ENCODE results near the gene COLEC11. TPM values are rescaled to one million over a fixed set of nuclear protein-coding genes. Genes with fewer than 3 reads are reported as not detected.
"Not testable (repeated sequence)": the region's sequence is repeated elsewhere in the genome, so short reads cannot be mapped to it uniquely, and the experiment has no call there.

COLEC11 gene
- total and polyA plus RNA-seq, 2 of the 13 experiments (the other 11 are each of a cell fraction or from before 2014, with no cell fraction given): 1.5 to 3.0 TPM

DNA sequence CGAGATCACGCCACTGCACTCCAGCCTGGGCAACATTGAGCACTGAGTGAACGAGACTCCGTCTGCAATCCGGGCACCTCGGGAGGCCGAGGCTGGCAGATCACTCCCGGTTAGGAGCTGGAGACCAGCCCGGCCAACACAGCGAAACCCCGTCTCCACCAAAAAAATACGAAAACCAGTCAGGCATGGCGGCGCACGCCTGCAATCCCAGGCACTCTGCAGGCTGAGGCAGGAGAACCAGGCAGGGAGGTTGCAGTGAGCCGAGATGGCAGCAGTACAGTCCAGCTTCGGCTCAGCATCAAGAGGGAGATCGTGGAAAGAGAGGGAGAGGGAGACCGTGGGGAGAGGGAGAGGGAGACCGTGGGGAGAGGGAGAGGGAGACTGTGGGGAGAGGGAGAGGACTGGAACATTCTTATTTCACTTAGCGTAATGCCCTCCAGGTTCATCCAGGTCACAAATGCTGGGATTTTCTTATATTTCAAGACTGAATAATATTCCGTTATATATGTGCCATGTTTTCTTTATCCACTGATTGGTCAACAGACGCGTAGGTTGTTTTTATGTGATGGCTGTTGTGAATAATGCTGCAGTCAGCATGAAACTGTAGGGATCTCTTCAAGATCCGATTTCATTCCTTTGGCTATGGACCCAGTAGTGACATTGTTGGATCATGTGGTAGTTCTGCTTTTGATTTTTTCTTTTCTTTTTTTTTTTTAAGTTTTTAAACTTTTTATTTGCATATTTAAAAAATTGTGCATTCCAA is 21.7 kb downstream of the COLEC11 start:
- H3K9ac ChIP-seq (ENCODE audit: insufficient read depth, low read depth, low read length); H3K27me3 ChIP-seq (ENCODE audit: control insufficient read depth in 1 of 2, insufficient read depth in 2 of 2, low read length in 2 of 2); H2AFZ ChIP-seq (ENCODE audit: low read length); intact Hi-C loops (cut with micrococcal nuclease; ENCODE audit: unreplicated experiment); POLR2A ChIA-PET; FAIRE-seq; H3K79me2 ChIP-seq (ENCODE audit: insufficient read depth, low read length); H3K9me3 ChIP-seq (ENCODE audit: low read length); DNase-seq (ENCODE audit: low spot score); in situ Hi-C loops (cut with HindIII; ENCODE audit: extremely low pct_ligation_motif_present, low pct_unique_long_range_greater_than_20kb); ATAC-seq; H4K20me1 ChIP-seq (ENCODE audit: insufficient read depth, low read length); BruUV-seq (replicated peaks); H3K4me2 ChIP-seq (ENCODE audit: low read depth, low read length); H3K27ac ChIP-seq (ENCODE audit: extremely low read length, insufficient read depth, low read length); CTCF ChIA-PET (ENCODE audit: low intra/inter-chr PET ratio, low total read pairs); H3K4me3 ChIP-seq (replicated peaks in 1 of 3; ENCODE audit: insufficient read depth in 1 of 3, low read depth in 2 of 3, low read length in 3 of 3); H3K36me3 ChIP-seq (replicated peaks in 1 of 2; ENCODE audit: control insufficient read depth in 1 of 2, insufficient read depth in 2 of 2, low read length in 2 of 2): not testable (repeated sequence)
- H3K4me1 ChIP-seq (ENCODE audit: insufficient read depth, low read length): peaks cover 18% of the 10 kb centered on the region
- WGBS (ENCODE audit: low lambda C conversion rate): 86% methylated on average over 25 of the region's 25 CpGs
- TF ChIP-seq MAFF (IDR thresholded peaks at IDR 0.05; ENCODE audit: low read depth, low read length): peak; percentile 68
- peak; percentile 73 to 81 for TF ChIP-seq MAFK (conservative IDR thresholded peaks at IDR 0.05 in 1 of 2, IDR thresholded peaks at IDR 0.05 in 1 of 2; ENCODE audit: low read length in 2 of 2)

DNA sequence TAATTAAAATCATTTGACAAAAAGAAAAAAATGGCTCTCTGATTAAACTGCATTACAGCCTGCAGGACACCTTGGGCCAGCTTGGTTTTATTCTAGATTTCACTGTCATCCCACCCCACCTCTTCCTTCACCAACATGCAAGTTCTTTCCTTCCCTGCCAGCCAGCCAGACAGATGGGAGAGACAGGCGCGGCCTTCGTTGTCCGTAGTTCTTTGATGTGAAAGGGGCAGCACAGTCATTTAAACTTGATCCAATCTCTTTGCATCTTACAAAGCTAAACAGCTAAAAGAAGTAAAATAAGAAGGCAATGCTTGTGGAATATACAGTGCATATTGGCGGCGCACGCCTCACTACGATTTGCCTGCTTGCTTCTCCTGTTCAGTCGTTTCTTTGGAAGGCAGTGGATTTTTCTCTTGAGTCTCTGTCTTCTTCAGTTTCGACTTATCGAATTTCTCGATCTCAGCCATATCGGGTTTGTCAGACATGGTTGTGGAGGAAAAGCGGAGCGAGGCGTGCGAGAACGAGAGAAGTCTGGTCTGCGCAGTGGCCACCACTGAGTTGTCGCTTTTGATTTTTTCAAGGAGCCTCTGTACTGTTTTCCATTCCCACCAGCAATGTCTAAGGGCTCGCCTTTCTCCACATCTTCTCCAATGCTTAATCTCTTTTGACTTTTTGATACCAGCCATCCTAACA is 22.4 kb downstream of the COLEC11 start:
- intact Hi-C loops (cut with micrococcal nuclease; ENCODE audit: unreplicated experiment): no loop called here
- H3K36me3 ChIP-seq (replicated peaks in 1 of 2; ENCODE audit: control insufficient read depth in 1 of 2, insufficient read depth in 2 of 2, low read length in 2 of 2): no peaks in the 10 kb centered on the region
- no peak for TF ChIP-seq ZNF724P (CRISPR knock-in tag; IDR thresholded peaks at IDR 0.05; ENCODE audit: borderline replicate concordance)
- TF ChIP-seq CEBPG (CRISPR knock-in tag; IDR thresholded peaks at IDR 0.05): no peak
- TF ChIP-seq ZNF138 (CRISPR knock-in tag; IDR thresholded peaks at IDR 0.05; ENCODE audit: low read depth): no peak
- TF ChIP-seq, protein P1, sequence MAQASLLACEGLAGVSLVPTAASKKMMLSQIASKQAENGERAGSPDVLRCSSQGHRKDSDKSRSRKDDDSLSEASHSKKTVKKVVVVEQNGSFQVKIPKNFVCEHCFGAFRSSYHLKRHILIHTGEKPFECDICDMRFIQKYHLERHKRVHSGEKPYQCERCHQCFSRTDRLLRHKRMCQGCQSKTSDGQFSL (CRISPR knock-in tag; IDR thresholded peaks at IDR 0.05): no peak
- TF ChIP-seq SIN3B (IDR thresholded peaks at IDR 0.05; ENCODE audit: low read length): no peak
- no peak for TF ChIP-seq FOXA1 (IDR thresholded peaks at IDR 0.05)
- no peak for TF ChIP-seq FOXA1 (CRISPR knock-in tag; IDR thresholded peaks at IDR 0.05)
- TF ChIP-seq, protein P2, sequence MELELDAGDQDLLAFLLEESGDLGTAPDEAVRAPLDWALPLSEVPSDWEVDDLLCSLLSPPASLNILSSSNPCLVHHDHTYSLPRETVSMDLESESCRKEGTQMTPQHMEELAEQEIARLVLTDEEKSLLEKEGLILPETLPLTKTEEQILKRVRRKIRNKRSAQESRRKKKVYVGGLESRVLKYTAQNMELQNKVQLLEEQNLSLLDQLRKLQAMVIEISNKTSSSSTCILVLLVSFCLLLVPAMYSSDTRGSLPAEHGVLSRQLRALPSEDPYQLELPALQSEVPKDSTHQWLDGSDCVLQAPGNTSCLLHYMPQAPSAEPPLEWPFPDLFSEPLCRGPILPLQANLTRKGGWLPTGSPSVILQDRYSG (CRISPR knock-in tag; IDR thresholded peaks at IDR 0.05): no peak
- TF ChIP-seq, protein P3, sequence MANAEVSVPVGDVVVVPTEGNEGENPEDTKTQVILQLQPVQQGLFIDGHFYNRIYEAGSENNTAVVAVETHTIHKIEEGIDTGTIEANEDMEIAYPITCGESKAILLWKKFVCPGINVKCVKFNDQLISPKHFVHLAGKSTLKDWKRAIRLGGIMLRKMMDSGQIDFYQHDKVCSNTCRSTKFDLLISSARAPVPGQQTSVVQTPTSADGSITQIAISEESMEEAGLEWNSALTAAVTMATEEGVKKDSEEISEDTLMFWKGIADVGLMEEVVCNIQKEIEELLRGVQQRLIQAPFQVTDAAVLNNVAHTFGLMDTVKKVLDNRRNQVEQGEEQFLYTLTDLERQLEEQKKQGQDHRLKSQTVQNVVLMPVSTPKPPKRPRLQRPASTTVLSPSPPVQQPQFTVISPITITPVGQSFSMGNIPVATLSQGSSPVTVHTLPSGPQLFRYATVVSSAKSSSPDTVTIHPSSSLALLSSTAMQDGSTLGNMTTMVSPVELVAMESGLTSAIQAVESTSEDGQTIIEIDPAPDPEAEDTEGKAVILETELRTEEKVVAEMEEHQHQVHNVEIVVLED (CRISPR knock-in tag; IDR thresholded peaks at IDR 0.05; ENCODE audit: borderline replicate concordance): no peak
- TF ChIP-seq, protein P4, sequence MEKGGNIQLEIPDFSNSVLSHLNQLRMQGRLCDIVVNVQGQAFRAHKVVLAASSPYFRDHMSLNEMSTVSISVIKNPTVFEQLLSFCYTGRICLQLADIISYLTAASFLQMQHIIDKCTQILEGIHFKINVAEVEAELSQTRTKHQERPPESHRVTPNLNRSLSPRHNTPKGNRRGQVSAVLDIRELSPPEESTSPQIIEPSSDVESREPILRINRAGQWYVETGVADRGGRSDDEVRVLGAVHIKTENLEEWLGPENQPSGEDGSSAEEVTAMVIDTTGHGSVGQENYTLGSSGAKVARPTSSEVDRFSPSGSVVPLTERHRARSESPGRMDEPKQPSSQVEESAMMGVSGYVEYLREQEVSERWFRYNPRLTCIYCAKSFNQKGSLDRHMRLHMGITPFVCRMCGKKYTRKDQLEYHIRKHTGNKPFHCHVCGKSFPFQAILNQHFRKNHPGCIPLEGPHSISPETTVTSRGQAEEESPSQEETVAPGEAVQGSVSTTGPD (CRISPR knock-in tag; IDR thresholded peaks at IDR 0.05): no peak
- no peak for TF ChIP-seq ZBTB7A (CRISPR knock-in tag; IDR thresholded peaks at IDR 0.05)

More for the DNA sequence above, 22.4 kb downstream of the COLEC11 start:
- H3K27me3 ChIP-seq (ENCODE audit: control insufficient read depth in 1 of 2, insufficient read depth in 2 of 2, low read length in 2 of 2): peaks cover 0 to 8% of the 10 kb centered on the region in 2 experiments; a peak in 2 of 5 replicates
- H3K79me2 ChIP-seq (ENCODE audit: insufficient read depth, low read length): no peaks in the 10 kb centered on the region
- CTCF ChIA-PET (ENCODE audit: low intra/inter-chr PET ratio, low total read pairs): no interaction called here
- in situ Hi-C loops (cut with HindIII; ENCODE audit: extremely low pct_ligation_motif_present, low pct_unique_long_range_greater_than_20kb): no loop called here
- FAIRE-seq (no peak), ATAC-seq (no peak), DNase-seq (ENCODE audit: low spot score) (no peak)
- WGBS (ENCODE audit: low lambda C conversion rate): 84% methylated on average over 21 of the region's 21 CpGs
- H3K27ac ChIP-seq (ENCODE audit: extremely low read length, insufficient read depth, low read length): no peak overlapping the region
- no peak overlapping the region for H3K9ac ChIP-seq (ENCODE audit: insufficient read depth, low read depth, low read length)
- peaks cover 6% of the 10 kb centered on the region; the same call in 1 of the 2 replicates for H3K9me3 ChIP-seq (ENCODE audit: low read length)
- H3K4me1 ChIP-seq (ENCODE audit: insufficient read depth, low read length): peaks cover 18% of the 10 kb centered on the region
- H3K4me2 ChIP-seq (ENCODE audit: low read depth, low read length): no peak overlapping the region
- H3K4me3 ChIP-seq (replicated peaks in 1 of 3; ENCODE audit: insufficient read depth in 1 of 3, low read depth in 2 of 3, low read length in 3 of 3): no peak overlapping the region
- BruUV-seq (replicated peaks): no TSS peak
- POLR2A ChIA-PET: no interaction called here
- no peaks in the 10 kb centered on the region for H4K20me1 ChIP-seq (ENCODE audit: insufficient read depth, low read length)
- no peak overlapping the region for H2AFZ ChIP-seq (ENCODE audit: low read length)
